Activated T-helper 17 cell treated with anti-CD3 and anti-CD28 coated beads, Interleukin-2, amount 50 U/mL, for 72 hours (primary cell): ENCODE results near the gene TGFBR1. TPM values are rescaled to one million over a fixed set of nuclear protein-coding genes. Genes with fewer than 3 reads are reported as not detected.
A peak's percentile ranks its signal among the peaks of the same experiment; 100 is the strongest.

Source experiments
- ATAC-seq: fragments of 150-1000 bp; cut with Tn5 transposase; replicated peaks from 2 replicates; pipeline ENCODE4 v1.10.0; 2021; ENCODE audit warnings: mild to moderate bottlenecking, moderate library complexity
- H3K27ac Mint-ChIP-seq: one replicate; pipeline ENCODE4 v1.8.0; 2022; ENCODE audit warnings: mixed read lengths
- H3K27me3 Mint-ChIP-seq: one replicate; pipeline ENCODE4 v1.8.0; 2022; ENCODE audit warnings: mixed read lengths
- H3K36me3 Mint-ChIP-seq: one replicate; pipeline ENCODE4 v1.8.0; 2022; ENCODE audit warnings: low read depth, mild to moderate bottlenecking, mixed read lengths
- H3K4me1 Mint-ChIP-seq: one replicate; pipeline ENCODE4 v1.8.0; 2022; ENCODE audit warnings: mixed read lengths
- H3K4me3 Mint-ChIP-seq: one replicate; pipeline ENCODE4 v1.8.0; 2022; ENCODE audit warnings: mild to moderate bottlenecking, mixed read lengths
- H3K9me3 Mint-ChIP-seq: one replicate; pipeline ENCODE4 v1.8.0; 2022; ENCODE audit warnings: mixed read lengths
- total RNA-seq, 2 donors: library from RNA; stranded (reverse); gene quantifications; one replicate each; pipeline ENCODE4 v1.2.3, GENCODE V29; 2022

TGFBR1 gene
- 10 to 100 TPM; 56.0 to 56.3 TPM for total RNA-seq

- no peaks in the 10 kb centered on the region for H3K27me3 Mint-ChIP-seq
- peak; percentile 93 for ATAC-seq
- no peaks in the 10 kb centered on the region for H3K9me3 Mint-ChIP-seq
- H3K4me3 Mint-ChIP-seq, result peak within 1 kb of the TSS; percentile 96
- peaks cover 11% of the 10 kb centered on the region for H3K36me3 Mint-ChIP-seq
- peaks cover 34% of the 10 kb centered on the region for H3K4me1 Mint-ChIP-seq
- H3K27ac Mint-ChIP-seq, result peak within 1 kb of the TSS; percentile 93
Measured at GRCh38 chr9:99104459-99105151, at the start of gene TGFBR1. TSS of gene TGFBR1 (plus strand) at chr9:99105113. CDS start at chr9:99105206, 93 bp downstream.

- Mint-ChIP-seq H3K27me3 (no peaks in the 10 kb centered on the region), H3K4me3 (peak overlapping the region; percentile 44), H3K27ac (peak overlapping the region; percentile 75), H3K4me1 (peaks cover 59% of the 10 kb centered on the region), H3K9me3 (no peaks in the 10 kb centered on the region), H3K36me3 (no peaks in the 10 kb centered on the region)
- ATAC-seq, result peak; percentile 37
Measured at GRCh38 chr9:99055384-99055783, 49.5 kb upstream of the TGFBR1 start.

GRCh38 chr9:99056186-99056585 is 48.7 kb upstream of the TGFBR1 start:
- Mint-ChIP-seq H3K36me3 (no peaks in the 10 kb centered on the region), H3K27me3 (no peaks in the 10 kb centered on the region), H3K4me1 (peaks cover 59% of the 10 kb centered on the region), H3K9me3 (no peaks in the 10 kb centered on the region), H3K4me3 (peak overlapping the region; percentile 73), H3K27ac (peak overlapping the region; percentile 11)
- ATAC-seq, result no peak

- ATAC-seq, result peak; percentile 68
- peak overlapping the region; percentile 73 for H3K4me3 Mint-ChIP-seq
- H3K27ac Mint-ChIP-seq, result peak overlapping the region; percentile 55
- peaks cover 59% of the 10 kb centered on the region for H3K4me1 Mint-ChIP-seq
- no peaks in the 10 kb centered on the region for H3K27me3 Mint-ChIP-seq
- no peaks in the 10 kb centered on the region for H3K36me3 Mint-ChIP-seq
- H3K9me3 Mint-ChIP-seq, result no peaks in the 10 kb centered on the region
Measured at GRCh38 chr9:99056886-99057664, 47.8 kb upstream of the TGFBR1 start.

GRCh38 chr9:99057665-99058625 is 47.0 kb upstream of the TGFBR1 start:
- H3K9me3 Mint-ChIP-seq, result no peaks in the 10 kb centered on the region
- peak overlapping the region; percentile 73 for H3K4me3 Mint-ChIP-seq
- no peaks in the 10 kb centered on the region for H3K36me3 Mint-ChIP-seq
- no peaks in the 10 kb centered on the region for H3K27me3 Mint-ChIP-seq
- H3K4me1 Mint-ChIP-seq, result peaks cover 53% of the 10 kb centered on the region
- ATAC-seq, result peak; percentile 70
- peak overlapping the region; percentile 55 for H3K27ac Mint-ChIP-seq

- H3K9me3 Mint-ChIP-seq, result no peaks in the 10 kb centered on the region
- H3K36me3 Mint-ChIP-seq, result no peaks in the 10 kb centered on the region
- peak overlapping the region; percentile 73 for H3K4me3 Mint-ChIP-seq
- no peaks in the 10 kb centered on the region for H3K27me3 Mint-ChIP-seq
- peak; percentile 64 for ATAC-seq
- peaks cover 46% of the 10 kb centered on the region for H3K4me1 Mint-ChIP-seq
- H3K27ac Mint-ChIP-seq, result peak overlapping the region; percentile 62
Measured at GRCh38 chr9:99058964-99059921, 45.7 kb upstream of the TGFBR1 start.

GRCh38 chr9:99060621-99061020 is 44.3 kb upstream of the TGFBR1 start:
- Mint-ChIP-seq H3K27me3 (no peaks in the 10 kb centered on the region), H3K36me3 (no peaks in the 10 kb centered on the region), H3K27ac (no peak overlapping the region), H3K9me3 (no peaks in the 10 kb centered on the region), H3K4me1 (peaks cover 40% of the 10 kb centered on the region), H3K4me3 (no peak overlapping the region)
- ATAC-seq, result no peak

GRCh38 chr9:99062549-99062948 is 42.4 kb upstream of the TGFBR1 start:
- Mint-ChIP-seq H3K4me3 (no peak overlapping the region), H3K27me3 (no peaks in the 10 kb centered on the region), H3K4me1 (peaks cover 23% of the 10 kb centered on the region), H3K36me3 (no peaks in the 10 kb centered on the region), H3K9me3 (no peaks in the 10 kb centered on the region), H3K27ac (no peak overlapping the region)
- ATAC-seq, result no peak

GRCh38 chr9:99063522-99063921 is 41.4 kb upstream of the TGFBR1 start:
- no peaks in the 10 kb centered on the region for H3K27me3 Mint-ChIP-seq
- no peak for ATAC-seq
- H3K27ac Mint-ChIP-seq, result no peak overlapping the region
- H3K4me3 Mint-ChIP-seq, result no peak overlapping the region
- no peaks in the 10 kb centered on the region for H3K36me3 Mint-ChIP-seq
- no peaks in the 10 kb centered on the region for H3K9me3 Mint-ChIP-seq
- H3K4me1 Mint-ChIP-seq, result peaks cover 16% of the 10 kb centered on the region

GRCh38 chr9:99066571-99066970 is 38.3 kb upstream of the TGFBR1 start:
- no peaks in the 10 kb centered on the region for H3K36me3 Mint-ChIP-seq
- H3K4me3 Mint-ChIP-seq, result no peak overlapping the region
- no peak for ATAC-seq
- no peaks in the 10 kb centered on the region for H3K27me3 Mint-ChIP-seq
- H3K4me1 Mint-ChIP-seq, result peaks cover 16% of the 10 kb centered on the region
- H3K9me3 Mint-ChIP-seq, result no peaks in the 10 kb centered on the region
- no peak overlapping the region for H3K27ac Mint-ChIP-seq

GRCh38 chr9:99069075-99069474 is 35.8 kb upstream of the TGFBR1 start:
- Mint-ChIP-seq H3K27me3 (no peaks in the 10 kb centered on the region), H3K36me3 (no peaks in the 10 kb centered on the region), H3K4me1 (peaks cover 20% of the 10 kb centered on the region), H3K27ac (peak overlapping the region; percentile 9), H3K4me3 (peak overlapping the region; percentile 5), H3K9me3 (no peaks in the 10 kb centered on the region)
- no peak for ATAC-seq

GRCh38 chr9:99069546-99069945 is 35.4 kb upstream of the TGFBR1 start:
- Mint-ChIP-seq H3K27ac (peak overlapping the region; percentile 9), H3K4me3 (peak overlapping the region; percentile 5), H3K36me3 (no peaks in the 10 kb centered on the region), H3K9me3 (no peaks in the 10 kb centered on the region), H3K4me1 (peaks cover 25% of the 10 kb centered on the region), H3K27me3 (no peaks in the 10 kb centered on the region)
- no peak for ATAC-seq

GRCh38 chr9:99070681-99071080 is 34.2 kb upstream of the TGFBR1 start:
- Mint-ChIP-seq H3K4me1 (peaks cover 29% of the 10 kb centered on the region), H3K36me3 (no peaks in the 10 kb centered on the region), H3K9me3 (no peaks in the 10 kb centered on the region), H3K27me3 (no peaks in the 10 kb centered on the region), H3K27ac (no peak overlapping the region), H3K4me3 (no peak overlapping the region)
- ATAC-seq, result no peak
